NOMO-1 treated with DMSO at 0.1 percent for 48 hours (cell line): Measurements from ENCODE around the gene ZDHHC20.

Source experiments
- DNase-seq: peaks from one replicate; lab custom pipeline; 2025; ENCODE audit not compliant: unreplicated experiment; lab: John Stamatoyannopoulos, UW

Gene ZDHHC20

GRCh38 chr13:21328201-21328600, 130.9 kb downstream of the ZDHHC20 start:
- no peak for DNase-seq

- no peak for DNase-seq
Observed at GRCh38 chr13:21326155-21327031, 132.7 kb downstream of the ZDHHC20 start.

GRCh38 chr13:21324803-21325202, 134.3 kb downstream of the ZDHHC20 start:
- no peak for DNase-seq

- no peak for DNase-seq
Observed at GRCh38 chr13:21322988-21323387, 136.1 kb downstream of the ZDHHC20 start.
